Measurements from ENCODE around the gene PPM1F. TPM values are rescaled to one million over a fixed set of nuclear protein-coding genes. Genes with fewer than 3 reads are reported as not detected.

Gene PPM1F
- total RNA-seq, 2 donors from 2014 or later = 14.5 to 26.4 TPM

DNA sequence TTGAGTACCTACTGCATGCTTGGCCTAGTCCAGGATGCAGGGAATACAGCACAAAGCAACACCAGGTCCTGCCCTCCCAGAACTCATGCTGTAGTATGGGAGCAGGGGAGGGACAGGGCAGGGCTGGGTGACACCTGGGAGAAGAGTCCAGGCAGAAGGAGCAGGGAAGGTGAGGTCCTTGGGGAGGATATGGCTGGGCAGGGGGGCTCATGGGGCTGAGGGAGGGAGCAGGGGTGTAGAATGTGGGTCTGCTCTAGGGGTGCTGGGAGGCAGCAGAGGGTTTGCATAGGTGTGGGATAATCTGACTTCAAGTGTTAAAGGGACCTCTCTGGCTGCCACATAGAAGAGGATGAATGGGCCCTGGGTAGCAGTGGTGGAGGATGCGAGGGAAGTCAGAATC is 25.2 kb upstream of the PPM1F start:
- peaks cover 0 to 3% of the 10 kb centered on the region in 2 donors for H3K36me3 ChIP-seq (replicated peaks in 1 of 2; ENCODE audit: insufficient read depth in 1 of 2, low read depth in 2 of 2)
- H3K27me3 ChIP-seq = no peaks in the 10 kb centered on the region
- ATAC-seq (no peak), DNase-seq (no peak)
- no peaks in the 10 kb centered on the region for H3K9me3 ChIP-seq
- no peak overlapping the region for H3K4me3 ChIP-seq
- no peak for TF ChIP-seq CTCF (IDR thresholded peaks at IDR 0.05)
- TF ChIP-seq POLR2A (IDR thresholded peaks at IDR 0.05) = no peak
- H3K4me1 ChIP-seq = peaks cover 13% of the 10 kb centered on the region
- intact Hi-C loops (cut with DNase I) = no loop called here
- WGBS, 2 donors = 93 to 100% methylated on average over 1 of the region's 1 CpG
- H3K27ac ChIP-seq = no peak overlapping the region

DNA sequence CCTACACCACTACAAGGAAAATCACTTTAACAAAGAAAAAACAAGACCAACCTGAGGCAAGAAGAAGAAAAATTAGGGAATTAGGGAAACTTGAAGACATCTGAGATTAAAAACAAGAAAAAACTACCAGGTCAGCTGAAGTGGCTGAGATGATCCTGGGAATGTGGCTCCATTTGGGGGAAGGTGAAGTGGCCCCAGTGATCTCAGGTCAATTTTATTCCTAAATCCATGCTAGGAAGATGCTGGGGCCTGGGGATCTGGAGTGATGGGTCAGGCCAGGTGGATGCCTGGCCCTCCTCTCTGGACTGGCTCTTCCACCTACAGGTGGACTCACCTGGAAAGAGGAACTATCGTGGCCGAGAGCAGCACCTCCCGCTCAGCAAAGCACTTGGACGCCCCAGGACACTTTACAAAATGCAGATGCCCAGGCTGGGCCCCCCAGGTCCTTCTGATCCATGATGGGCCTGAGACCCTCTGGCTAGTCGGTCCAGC is 23.3 kb upstream of the PPM1F start:
- Histone ChIP-seq H3K9me3 (no peaks in the 10 kb centered on the region), H3K4me1 (no peaks in the 10 kb centered on the region), H3K27me3 (no peaks in the 10 kb centered on the region), H3K36me3 (replicated peaks in 1 of 2; ENCODE audit: insufficient read depth in 1 of 2, low read depth in 2 of 2) (peaks cover 0 to 3% of the 10 kb centered on the region in 2 donors), H3K27ac (no peak overlapping the region), H3K4me3 (no peak overlapping the region)
- TF ChIP-seq CTCF (IDR thresholded peaks at IDR 0.05) (no peak), POLR2A (IDR thresholded peaks at IDR 0.05) (no peak)
- intact Hi-C loops (cut with DNase I) = no loop called here
- no peak for ATAC-seq
- WGBS, 2 donors = 83 to 95% methylated on average over 4 to 5 of the region's 5 CpGs
- DNase-seq = no peak

- intact Hi-C loops (cut with DNase I) = no loop called here
- no peak for TF ChIP-seq POLR2A (IDR thresholded peaks at IDR 0.05)
- TF ChIP-seq CTCF (IDR thresholded peaks at IDR 0.05) = no peak
- Histone ChIP-seq H3K9me3 (no peaks in the 10 kb centered on the region), H3K4me1 (no peaks in the 10 kb centered on the region), H3K4me3 (no peak overlapping the region), H3K27me3 (no peaks in the 10 kb centered on the region), H3K27ac (no peak overlapping the region), H3K36me3 (replicated peaks in 1 of 2; ENCODE audit: insufficient read depth in 1 of 2, low read depth in 2 of 2) (peaks cover 0 to 3% of the 10 kb centered on the region in 2 donors)
- ATAC-seq (no peak), DNase-seq (no peak)
- WGBS, 2 donors = 79 to 89% methylated on average over 5 of the region's 5 CpGs
Observed at GRCh38 chr22:21975273-21975672, 22.6 kb upstream of the PPM1F start.

- Histone ChIP-seq H3K4me1 (no peaks in the 10 kb centered on the region), H3K4me3 (no peak overlapping the region), H3K27me3 (no peaks in the 10 kb centered on the region), H3K27ac (no peak overlapping the region), H3K36me3 (replicated peaks in 1 of 2; ENCODE audit: insufficient read depth in 1 of 2, low read depth in 2 of 2) (peaks cover 0 to 3% of the 10 kb centered on the region in 2 donors), H3K9me3 (no peaks in the 10 kb centered on the region)
- ATAC-seq (no peak), DNase-seq (no peak)
- 83 to 98% methylated on average over 6 to 10 of the region's 12 CpGs for WGBS, 2 donors
- intact Hi-C loops (cut with DNase I) = no loop called here
- TF ChIP-seq CTCF (IDR thresholded peaks at IDR 0.05) = no peak
- no peak for TF ChIP-seq POLR2A (IDR thresholded peaks at IDR 0.05)
Observed at GRCh38 chr22:21974058-21974649, 21.5 kb upstream of the PPM1F start.

GRCh38 chr22:21972806-21973205 is 20.2 kb upstream of the PPM1F start:
- intact Hi-C loops (cut with DNase I) = no loop called here
- ATAC-seq = no peak
- DNase-seq = no peak
- no peaks in the 10 kb centered on the region for H3K9me3 ChIP-seq
- no peak overlapping the region for H3K4me3 ChIP-seq
- WGBS, 2 donors = 48 to 87% methylated on average over 2 to 5 of the region's 6 CpGs
- peaks cover 0 to 3% of the 10 kb centered on the region in 2 donors for H3K36me3 ChIP-seq (replicated peaks in 1 of 2; ENCODE audit: insufficient read depth in 1 of 2, low read depth in 2 of 2)
- H3K27me3 ChIP-seq = no peaks in the 10 kb centered on the region
- TF ChIP-seq POLR2A (IDR thresholded peaks at IDR 0.05) (no peak), CTCF (IDR thresholded peaks at IDR 0.05) (no peak)
- H3K27ac ChIP-seq = no peak overlapping the region
- H3K4me1 ChIP-seq = no peaks in the 10 kb centered on the region
